GM12875 (cell line): ENCODE data around the gene ZNF775.

Experiments used
- H3K4me3 ChIP-seq: one replicate; pipeline ENCODE4 v1.5.1; 2011; ENCODE audit warnings: low read depth, low read length, control low read depth
- TF ChIP-seq, protein P1 (sequence below): IDR thresholded peaks from 2 replicates; pipeline ENCODE4 v1.5.1; 2011; ENCODE audit warnings: low read depth, mild to moderate bottlenecking, control low read depth, inconsistent platforms, low read length, moderate library complexity, borderline replicate concordance; ENCODE audit not compliant: insufficient read depth

ZNF775 gene

DNA sequence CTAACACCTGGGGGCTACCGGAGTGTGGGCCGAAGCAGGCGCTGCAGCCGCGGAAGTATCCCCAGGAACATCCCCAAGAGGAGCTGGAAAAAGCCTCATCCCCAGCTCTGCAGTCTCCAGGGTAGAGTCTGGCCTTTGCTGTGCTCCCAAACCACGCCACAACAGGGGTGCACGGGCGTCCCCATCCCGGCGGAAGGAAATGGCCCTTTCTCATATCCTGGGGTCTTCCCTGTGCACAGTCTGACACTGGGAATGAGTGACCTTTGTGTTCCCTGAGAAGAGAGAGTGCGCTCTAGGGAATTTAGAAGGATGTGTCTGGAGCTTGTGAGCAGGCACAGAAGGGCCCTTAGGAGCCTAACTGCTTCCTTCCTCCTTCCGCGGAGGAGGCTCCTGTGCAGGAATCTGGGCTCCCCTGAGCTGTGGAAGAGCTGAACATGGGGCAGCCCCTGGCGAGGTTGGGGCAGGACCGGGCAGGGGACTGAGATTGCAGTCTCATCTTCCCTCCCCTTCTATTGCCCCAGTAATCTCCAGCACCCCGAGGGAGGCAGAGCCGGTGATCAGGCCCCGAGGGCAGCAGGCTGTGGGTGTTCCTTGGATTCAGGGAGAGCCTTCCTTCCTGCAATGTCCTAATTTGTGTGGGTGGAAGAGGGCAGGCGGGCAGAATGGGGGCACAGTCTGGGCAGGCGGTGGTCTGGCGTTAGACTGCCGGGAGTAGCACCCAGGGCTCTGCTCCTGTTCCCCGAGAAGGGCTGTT lies 9.2 kb upstream of the ZNF775 start:
- TF ChIP-seq, protein P1, sequence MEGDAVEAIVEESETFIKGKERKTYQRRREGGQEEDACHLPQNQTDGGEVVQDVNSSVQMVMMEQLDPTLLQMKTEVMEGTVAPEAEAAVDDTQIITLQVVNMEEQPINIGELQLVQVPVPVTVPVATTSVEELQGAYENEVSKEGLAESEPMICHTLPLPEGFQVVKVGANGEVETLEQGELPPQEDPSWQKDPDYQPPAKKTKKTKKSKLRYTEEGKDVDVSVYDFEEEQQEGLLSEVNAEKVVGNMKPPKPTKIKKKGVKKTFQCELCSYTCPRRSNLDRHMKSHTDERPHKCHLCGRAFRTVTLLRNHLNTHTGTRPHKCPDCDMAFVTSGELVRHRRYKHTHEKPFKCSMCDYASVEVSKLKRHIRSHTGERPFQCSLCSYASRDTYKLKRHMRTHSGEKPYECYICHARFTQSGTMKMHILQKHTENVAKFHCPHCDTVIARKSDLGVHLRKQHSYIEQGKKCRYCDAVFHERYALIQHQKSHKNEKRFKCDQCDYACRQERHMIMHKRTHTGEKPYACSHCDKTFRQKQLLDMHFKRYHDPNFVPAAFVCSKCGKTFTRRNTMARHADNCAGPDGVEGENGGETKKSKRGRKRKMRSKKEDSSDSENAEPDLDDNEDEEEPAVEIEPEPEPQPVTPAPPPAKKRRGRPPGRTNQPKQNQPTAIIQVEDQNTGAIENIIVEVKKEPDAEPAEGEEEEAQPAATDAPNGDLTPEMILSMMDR: no peak
- peak overlapping the region; percentile 95 for H3K4me3 ChIP-seq

DNA sequence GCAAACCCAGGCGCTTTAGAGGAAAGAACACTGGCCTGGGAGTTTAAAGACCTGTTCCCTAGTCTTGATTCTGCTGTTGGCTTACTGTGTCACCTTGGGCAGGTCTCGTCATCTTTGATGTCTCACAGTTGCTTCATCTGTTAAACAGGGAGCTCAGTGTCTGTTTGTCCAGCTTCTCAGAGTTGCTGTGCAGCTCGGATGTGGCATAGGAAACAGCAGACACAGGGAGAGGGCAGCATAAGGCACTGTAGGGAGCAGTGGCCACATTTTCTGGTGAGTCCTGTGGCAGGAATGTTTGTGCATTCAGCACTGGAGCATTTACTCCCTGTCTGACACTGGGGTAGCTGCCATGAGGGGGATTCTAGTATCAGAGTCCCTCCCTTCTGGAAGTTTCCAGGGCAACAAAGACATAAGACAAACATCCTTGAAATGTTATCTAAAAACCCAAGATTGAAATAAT lies 8.5 kb upstream of the ZNF775 start:
- TF ChIP-seq, protein P1: no peak
- H3K4me3 ChIP-seq: peak overlapping the region; percentile 95

DNA sequence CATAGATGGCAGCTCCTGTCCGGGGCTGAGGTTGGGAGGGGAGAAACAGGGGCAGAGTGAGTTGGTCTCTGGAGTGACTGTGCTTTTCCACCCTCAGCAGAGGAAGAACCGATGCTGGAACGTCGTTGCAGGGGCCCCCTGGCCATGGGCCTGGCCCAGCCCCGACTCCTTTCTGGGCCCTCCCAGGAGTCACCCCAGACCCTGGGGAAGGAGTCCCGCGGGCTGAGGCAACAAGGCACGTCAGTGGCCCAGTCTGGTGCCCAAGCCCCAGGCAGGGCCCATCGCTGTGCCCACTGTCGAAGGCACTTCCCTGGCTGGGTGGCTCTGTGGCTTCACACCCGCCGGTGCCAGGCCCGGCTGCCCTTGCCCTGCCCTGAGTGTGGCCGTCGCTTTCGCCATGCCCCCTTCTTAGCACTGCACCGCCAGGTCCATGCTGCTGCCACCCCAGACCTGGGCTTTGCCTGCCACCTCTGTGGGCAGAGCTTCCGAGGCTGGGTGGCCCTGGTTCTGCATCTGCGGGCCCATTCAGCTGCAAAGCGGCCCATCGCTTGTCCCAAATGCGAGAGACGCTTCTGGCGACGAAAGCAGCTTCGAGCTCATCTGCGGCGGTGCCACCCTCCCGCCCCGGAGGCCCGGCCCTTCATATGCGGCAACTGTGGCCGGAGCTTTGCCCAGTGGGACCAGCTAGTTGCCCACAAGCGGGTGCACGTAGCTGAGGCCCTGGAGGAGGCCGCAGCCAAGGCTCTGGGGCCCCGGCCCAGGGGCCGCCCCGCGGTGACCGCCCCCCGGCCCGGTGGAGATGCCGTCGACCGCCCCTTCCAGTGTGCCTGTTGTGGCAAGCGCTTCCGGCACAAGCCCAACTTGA lies 7.8 kb upstream of the ZNF775 start:
- H3K4me3 ChIP-seq: no peak overlapping the region
- TF ChIP-seq, protein P1: no peak

- TF ChIP-seq, protein P1: no peak
- no peak overlapping the region for H3K4me3 ChIP-seq
Observed at GRCh38 chr7:150371996-150372270, 7.2 kb upstream of the ZNF775 start.

DNA sequence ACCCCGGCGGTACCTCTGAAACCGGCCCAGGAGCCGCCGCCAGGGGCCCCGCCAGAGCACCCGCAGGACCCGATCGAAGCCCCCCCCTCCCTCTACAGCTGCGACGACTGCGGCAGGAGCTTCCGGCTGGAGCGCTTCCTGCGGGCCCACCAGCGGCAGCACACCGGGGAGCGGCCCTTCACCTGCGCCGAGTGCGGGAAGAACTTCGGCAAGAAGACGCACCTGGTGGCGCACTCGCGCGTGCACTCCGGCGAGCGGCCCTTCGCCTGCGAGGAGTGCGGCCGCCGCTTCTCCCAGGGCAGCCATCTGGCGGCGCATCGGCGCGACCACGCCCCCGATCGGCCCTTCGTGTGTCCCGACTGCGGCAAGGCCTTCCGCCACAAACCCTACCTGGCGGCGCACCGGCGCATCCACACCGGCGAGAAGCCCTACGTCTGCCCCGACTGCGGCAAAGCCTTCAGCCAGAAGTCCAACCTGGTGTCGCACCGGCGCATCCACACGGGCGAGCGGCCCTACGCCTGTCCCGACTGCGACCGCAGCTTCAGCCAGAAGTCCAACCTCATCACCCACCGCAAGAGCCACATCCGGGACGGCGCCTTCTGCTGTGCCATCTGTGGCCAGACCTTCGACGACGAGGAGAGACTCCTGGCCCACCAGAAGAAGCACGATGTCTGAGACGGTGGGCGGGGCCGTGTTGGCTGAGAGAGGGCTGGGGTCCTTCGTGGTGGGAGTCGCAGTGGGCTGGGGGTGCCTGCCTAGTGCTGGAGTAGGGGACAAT lies 6.7 kb upstream of the ZNF775 start:
- H3K4me3 ChIP-seq: no peak overlapping the region
- TF ChIP-seq, protein P1: no peak

DNA sequence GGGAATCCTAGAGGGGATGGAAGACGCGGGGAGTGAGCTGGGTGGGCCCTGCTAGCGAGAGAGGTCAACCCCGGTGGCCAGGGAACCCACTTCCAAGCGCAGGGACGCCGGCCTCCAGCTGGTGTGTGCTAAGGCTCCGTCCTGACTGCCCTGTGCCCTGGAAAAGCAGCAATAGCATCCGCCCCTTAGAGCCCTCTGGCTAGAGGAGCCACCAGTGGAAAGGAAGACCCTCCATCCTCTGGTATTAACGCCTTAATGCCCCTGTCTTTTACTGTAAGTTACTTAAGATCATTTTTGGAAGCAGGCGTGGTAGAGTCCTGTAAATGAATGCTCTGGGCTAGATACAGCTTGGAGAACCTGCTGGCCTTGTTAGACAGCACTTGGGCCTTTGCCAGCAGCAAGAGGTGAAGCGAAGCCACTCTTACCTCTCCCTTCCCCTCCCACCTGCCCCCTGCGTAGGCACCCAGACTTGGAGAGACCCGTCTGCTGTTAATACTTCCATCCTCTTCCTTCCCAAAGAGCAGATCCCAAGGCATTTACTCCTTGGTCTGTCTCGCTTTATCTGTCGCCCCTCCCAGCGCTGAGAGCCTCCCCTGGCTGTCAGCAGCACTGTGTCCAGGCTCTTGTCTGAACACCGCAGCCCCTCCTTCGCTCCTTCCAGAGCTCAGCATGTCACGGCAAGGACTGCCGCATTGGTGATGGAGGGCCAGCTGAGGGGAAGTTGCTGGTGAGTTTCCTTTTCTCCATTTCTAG lies 5.9 kb upstream of the ZNF775 start:
- no peak overlapping the region for H3K4me3 ChIP-seq
- TF ChIP-seq, protein P1: no peak
